22Rv1 (cell line): ENCODE data around the gene SRC.

Experiments
- CTCF ChIP-seq: fragments of 450-650 bp; IDR thresholded peaks from 2 replicates; pipeline ENCODE4 v1.5.1; 2017; ENCODE audit warnings: mild to moderate bottlenecking
- ZFX ChIP-seq: fragments of 450-650 bp; IDR thresholded peaks from 2 replicates; pipeline ENCODE4 v1.6.1; 2017; ENCODE audit warnings: antibody characterized with exemption, borderline replicate concordance

GRCh38 chr20:37346535-37347346, 801 bp downstream of the SRC start:
- TF ChIP-seq CTCF: no peak
- no peak for TF ChIP-seq ZFX
